Keratinocyte (primary cell): ENCODE measurements around the gene C4orf50. TPM values are rescaled to one million over a fixed set of nuclear protein-coding genes. Genes with fewer than 3 reads are reported as not detected.

ENCODE experiments used
- DNase-seq: peaks from one replicate; pipeline ENCODE4 v3.0.0-alpha.2; 2011; ENCODE audit warnings: low read depth, missing footprints, low spot score
- FAIRE-seq: peaks from 2 replicates; lab custom pipeline; 2011; peaks lifted over from hg19 to GRCh38; lab: Jason Lieb, UNC
- H2AFZ ChIP-seq: 2 replicates; pipeline ENCODE4 v1.6.0; 2012; ENCODE audit warnings: low read length, control low read depth, inconsistent platforms; ENCODE audit not compliant: control insufficient read depth
- H3K27ac ChIP-seq: 2 replicates; pipeline ENCODE4 v1.5.1; 2011; ENCODE audit warnings: low read length; ENCODE audit not compliant: control insufficient read depth, insufficient read depth
- H3K27me3 ChIP-seq: 3 replicates; pipeline ENCODE4 v1.6.0; 2011; ENCODE audit warnings: low read length; ENCODE audit not compliant: control insufficient read depth, insufficient read depth; ENCODE audit errors: extremely low read depth
- H3K36me3 ChIP-seq, 2 experiments: 2 replicates in 1 of 2; 3 replicates in 1 of 2; pipeline ENCODE4 v1.5.1; 2011; ENCODE audit warnings: low read length in 2 of 2, mild to moderate bottlenecking in 1 of 2; ENCODE audit not compliant: control insufficient read depth in 2 of 2, insufficient read depth in 2 of 2; ENCODE audit errors: extremely low read depth in 1 of 2
- H3K4me1 ChIP-seq: 3 replicates; pipeline ENCODE4 v1.5.1; 2011; ENCODE audit warnings: low read length; ENCODE audit not compliant: control insufficient read depth, insufficient read depth; ENCODE audit errors: extremely low read depth
- H3K4me2 ChIP-seq: 3 replicates; pipeline ENCODE4 v1.6.0; 2011; ENCODE audit warnings: low read depth, low read length; ENCODE audit not compliant: control insufficient read depth, insufficient read depth; ENCODE audit errors: extremely low read depth
- H3K4me3 ChIP-seq, 3 experiments: fragments of 200-600 bp in 1 of 3; sonication (generic) in 1 of 3; 2 replicates in 2 of 3; 3 replicates in 1 of 3; pipeline ENCODE4 v1.5.1; 2011 to 2016; ENCODE audit warnings: low read length in 3 of 3, mild to moderate bottlenecking in 3 of 3, control low read depth in 2 of 3, inconsistent platforms in 1 of 3, low read depth in 1 of 3, mixed read lengths in 1 of 3, mixed run types in 1 of 3, moderate library complexity in 1 of 3; ENCODE audit not compliant: control insufficient read depth in 2 of 3, insufficient read depth in 2 of 3; ENCODE audit errors: extremely low read depth in 1 of 3
- H3K79me2 ChIP-seq: 2 replicates; pipeline ENCODE4 v1.6.0; 2012; ENCODE audit warnings: low read length; ENCODE audit not compliant: control insufficient read depth, insufficient read depth
- H3K9ac ChIP-seq: 3 replicates; pipeline ENCODE4 v1.6.0; 2011; ENCODE audit warnings: low read length; ENCODE audit not compliant: control insufficient read depth, insufficient read depth; ENCODE audit errors: extremely low read depth
- H3K9me1 ChIP-seq: 3 replicates; pipeline ENCODE4 v1.6.0; 2011; ENCODE audit warnings: low read length; ENCODE audit not compliant: control insufficient read depth, insufficient read depth; ENCODE audit errors: extremely low read depth
- H3K9me3 ChIP-seq: 2 replicates; pipeline ENCODE4 v1.5.1; 2012; ENCODE audit warnings: low read depth, low read length; ENCODE audit not compliant: control insufficient read depth
- H4K20me1 ChIP-seq: 3 replicates; pipeline ENCODE4 v1.6.0; 2011; ENCODE audit warnings: low read length; ENCODE audit not compliant: control insufficient read depth, insufficient read depth; ENCODE audit errors: extremely low read depth
- EZH2 ChIP-seq: IDR thresholded peaks from one replicate; pipeline ENCODE4 v1.6.1; 2012; ENCODE audit warnings: inconsistent platforms, mild to moderate bottlenecking, low read length, moderate library complexity
- dilution Hi-C: fragments of 300-500 bp; cut with MboI; formaldehyde crosslinking; loops from one replicate; pipeline ENCODE4 v1.7.0; 2020; ENCODE audit warnings: low sequenced_read_pairs; ENCODE audit not compliant: extremely low pct_ligation_motif_present
- polyA plus RNA-seq, 5 experiments: library from polyadenylated mRNA; depleted of rRNA in 3 of 5; stranded (reverse) in 3 of 5; stranded (forward) in 1 of 5; unstranded in 1 of 5; fragments of >200 nt; gene quantifications; 1 replicate in 1 of 5; 2 replicates in 3 of 5; 3 replicates in 1 of 5; pipeline versions ENCODE4 v1.2.1 to v1.2.3, GENCODE V29; 2011 to 2012; ENCODE audit warnings: missing spikeins in 2 of 5, low read depth in 1 of 5, low replicate concordance in 1 of 5
- TF ChIP-seq, protein P1 (sequence below), 3 experiments: IDR thresholded peaks in 1 of 3; conservative IDR thresholded peaks in 1 of 3; optimal IDR thresholded peaks in 1 of 3; 2 replicates in 2 of 3; 3 replicates in 1 of 3; pipeline versions ENCODE3 to v1.5.1; 2011; ENCODE audit warnings: low read length in 3 of 3, mild to moderate bottlenecking in 3 of 3, moderate library complexity in 2 of 3, control low read depth in 1 of 3, inconsistent platforms in 1 of 3; ENCODE audit not compliant: insufficient read depth in 2 of 3; ENCODE audit errors: extremely low read depth in 1 of 3

Gene C4orf50
- polyA plus RNA-seq, 1 donor (not counting 4 experiments of a cell fraction or from before 2014, with no cell fraction given) = not detected

DNA sequence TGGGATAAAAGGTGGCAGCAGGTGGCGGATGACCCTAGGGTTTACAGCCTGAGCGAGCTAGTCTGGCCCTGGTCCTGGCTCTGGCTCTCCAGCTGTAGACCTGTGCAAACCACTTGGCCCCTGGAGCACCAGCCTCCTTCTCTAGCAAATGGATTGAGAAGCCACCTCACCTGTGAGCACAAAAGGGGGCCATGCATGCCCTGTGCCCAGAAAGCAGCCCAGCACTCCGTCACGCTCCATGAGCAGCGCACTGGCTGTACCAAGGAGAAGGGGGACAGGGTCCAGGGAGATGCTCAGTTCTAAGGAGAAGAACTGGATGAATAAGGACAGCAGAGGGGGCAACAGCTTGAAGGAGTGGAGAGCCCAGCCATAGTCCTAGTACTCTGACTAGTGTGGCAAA, 46.9 kb upstream of the C4orf50 start:
- H3K9me1 ChIP-seq = no peaks in the 10 kb centered on the region
- H2AFZ ChIP-seq = no peak overlapping the region
- DNase-seq = no peak
- no peak overlapping the region for H3K27ac ChIP-seq
- H3K4me3 ChIP-seq = no peak overlapping the region
- no peaks in the 10 kb centered on the region for H3K79me2 ChIP-seq
- H3K36me3 ChIP-seq = no peaks in the 10 kb centered on the region
- no peaks in the 10 kb centered on the region for H3K27me3 ChIP-seq
- H3K9me3 ChIP-seq = peaks cover 3% of the 10 kb centered on the region
- H4K20me1 ChIP-seq = no peaks in the 10 kb centered on the region
- no peak for TF ChIP-seq EZH2
- TF ChIP-seq, protein P1, sequence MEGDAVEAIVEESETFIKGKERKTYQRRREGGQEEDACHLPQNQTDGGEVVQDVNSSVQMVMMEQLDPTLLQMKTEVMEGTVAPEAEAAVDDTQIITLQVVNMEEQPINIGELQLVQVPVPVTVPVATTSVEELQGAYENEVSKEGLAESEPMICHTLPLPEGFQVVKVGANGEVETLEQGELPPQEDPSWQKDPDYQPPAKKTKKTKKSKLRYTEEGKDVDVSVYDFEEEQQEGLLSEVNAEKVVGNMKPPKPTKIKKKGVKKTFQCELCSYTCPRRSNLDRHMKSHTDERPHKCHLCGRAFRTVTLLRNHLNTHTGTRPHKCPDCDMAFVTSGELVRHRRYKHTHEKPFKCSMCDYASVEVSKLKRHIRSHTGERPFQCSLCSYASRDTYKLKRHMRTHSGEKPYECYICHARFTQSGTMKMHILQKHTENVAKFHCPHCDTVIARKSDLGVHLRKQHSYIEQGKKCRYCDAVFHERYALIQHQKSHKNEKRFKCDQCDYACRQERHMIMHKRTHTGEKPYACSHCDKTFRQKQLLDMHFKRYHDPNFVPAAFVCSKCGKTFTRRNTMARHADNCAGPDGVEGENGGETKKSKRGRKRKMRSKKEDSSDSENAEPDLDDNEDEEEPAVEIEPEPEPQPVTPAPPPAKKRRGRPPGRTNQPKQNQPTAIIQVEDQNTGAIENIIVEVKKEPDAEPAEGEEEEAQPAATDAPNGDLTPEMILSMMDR (optimal IDR thresholded peaks at IDR 0.05 in 1 of 3, IDR thresholded peaks at IDR 0.05 in 1 of 3, conservative IDR thresholded peaks at IDR 0.05 in 1 of 3; ENCODE audit: extremely low read depth in 1 of 3, insufficient read depth in 2 of 3, low read length in 3 of 3) = no peak
- H3K4me1 ChIP-seq = no peaks in the 10 kb centered on the region
- H3K9ac ChIP-seq = no peak overlapping the region
- no peak for FAIRE-seq
- dilution Hi-C loops = no loop called here
- H3K4me2 ChIP-seq = no peak overlapping the region

DNA sequence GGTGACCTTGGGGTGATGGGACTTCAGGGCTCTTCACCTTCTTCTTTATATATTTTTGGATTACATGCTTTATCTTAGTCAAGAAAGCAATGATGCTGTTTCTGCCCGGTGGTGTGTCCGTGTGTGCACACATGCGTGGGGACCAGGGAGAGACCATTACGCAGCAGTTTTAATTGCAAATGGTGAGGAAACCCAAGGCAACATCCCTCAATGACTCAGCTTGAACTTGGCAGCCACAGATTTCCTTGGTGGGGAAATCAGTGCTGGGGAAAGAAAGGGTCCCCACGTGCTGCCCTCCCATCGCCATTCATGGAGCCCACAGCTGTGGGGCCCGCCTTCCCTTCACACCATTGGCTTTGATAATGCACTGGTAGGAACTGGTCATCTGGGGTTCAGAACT, 46.2 kb upstream of the C4orf50 start:
- FAIRE-seq = no peak
- Histone ChIP-seq H3K27me3 (no peaks in the 10 kb centered on the region), H3K9ac (no peak overlapping the region), H3K9me3 (peaks cover 4% of the 10 kb centered on the region), H3K36me3 (no peaks in the 10 kb centered on the region), H3K4me2 (no peak overlapping the region), H3K4me3 (no peak overlapping the region), H4K20me1 (no peaks in the 10 kb centered on the region), H2AFZ (no peak overlapping the region), H3K4me1 (no peaks in the 10 kb centered on the region), H3K79me2 (no peaks in the 10 kb centered on the region), H3K27ac (no peak overlapping the region), H3K9me1 (no peaks in the 10 kb centered on the region)
- TF ChIP-seq EZH2 = no peak
- TF ChIP-seq, protein P1 (optimal IDR thresholded peaks at IDR 0.05 in 1 of 3, IDR thresholded peaks at IDR 0.05 in 1 of 3, conservative IDR thresholded peaks at IDR 0.05 in 1 of 3; ENCODE audit: extremely low read depth in 1 of 3, insufficient read depth in 2 of 3, low read length in 3 of 3) = no peak
- dilution Hi-C loops = no loop called here
- no peak for DNase-seq
